Measurements from ENCODE around the gene KIF19.

KIF19 gene

GRCh38 chr17:74283371-74283673 lies 42.7 kb upstream of the KIF19 start:
- DNase-seq (no peak), ATAC-seq (ENCODE audit: insufficient read depth, low read depth) (no peak)
- Histone ChIP-seq H3K4me2 (ENCODE audit: insufficient read depth, low read length) (no peak overlapping the region), H3K36me3 (ENCODE audit: insufficient read depth, low read length) (no peaks in the 10 kb centered on the region), H3K79me2 (ENCODE audit: insufficient read depth, low read length) (no peaks in the 10 kb centered on the region), H4K20me1 (ENCODE audit: insufficient read depth, low read length) (no peaks in the 10 kb centered on the region), H3K27ac (ENCODE audit: low read length) (no peak overlapping the region), H3K27me3 (ENCODE audit: insufficient read depth, low read length, poor library complexity) (peaks cover 6% of the 10 kb centered on the region), H3K4me3 (ENCODE audit: low read depth in 1 of 2, low read length in 2 of 2) (no peak overlapping the region), H3K9ac (ENCODE audit: low read depth, low read length) (no peak overlapping the region), H3K9me3 (ENCODE audit: insufficient read depth, low read length, severe bottlenecking) (no peaks in the 10 kb centered on the region), H3K4me1 (ENCODE audit: insufficient read depth, low read length) (no peaks in the 10 kb centered on the region), H2AFZ (ENCODE audit: low read depth, low read length) (no peak overlapping the region)
- no peak for TF ChIP-seq CTCF (IDR thresholded peaks at IDR 0.05; ENCODE audit: borderline replicate concordance, extremely low read depth, low read length, poor library complexity, severe bottlenecking)
- TF ChIP-seq EZH2 (IDR thresholded peaks at IDR 0.05; ENCODE audit: borderline replicate concordance, low read depth, low read length, severe bottlenecking), result no peak

- Histone ChIP-seq H3K4me2 (ENCODE audit: insufficient read depth, low read length) (no peak overlapping the region), H3K36me3 (ENCODE audit: insufficient read depth, low read length) (no peaks in the 10 kb centered on the region), H3K27me3 (ENCODE audit: insufficient read depth, low read length, poor library complexity) (peaks cover 3% of the 10 kb centered on the region), H3K27ac (ENCODE audit: low read length) (no peak overlapping the region), H3K9ac (ENCODE audit: low read depth, low read length) (no peak overlapping the region), H3K4me3 (ENCODE audit: low read depth in 1 of 2, low read length in 2 of 2) (no peak overlapping the region), H3K4me1 (ENCODE audit: insufficient read depth, low read length) (no peaks in the 10 kb centered on the region), H4K20me1 (ENCODE audit: insufficient read depth, low read length) (no peaks in the 10 kb centered on the region), H3K79me2 (ENCODE audit: insufficient read depth, low read length) (no peaks in the 10 kb centered on the region), H2AFZ (ENCODE audit: low read depth, low read length) (no peak overlapping the region), H3K9me3 (ENCODE audit: insufficient read depth, low read length, severe bottlenecking) (no peaks in the 10 kb centered on the region)
- no peak for ATAC-seq (ENCODE audit: insufficient read depth, low read depth)
- TF ChIP-seq CTCF (IDR thresholded peaks at IDR 0.05; ENCODE audit: borderline replicate concordance, extremely low read depth, low read length, poor library complexity, severe bottlenecking) (no peak), EZH2 (IDR thresholded peaks at IDR 0.05; ENCODE audit: borderline replicate concordance, low read depth, low read length, severe bottlenecking) (no peak)
- no peak for DNase-seq
These were observed 38.9 kb upstream of the KIF19 start for GRCh38 chr17:74287031-74287602.

GRCh38 chr17:74288785-74289184 lies 37.2 kb upstream of the KIF19 start:
- TF ChIP-seq CTCF (IDR thresholded peaks at IDR 0.05; ENCODE audit: borderline replicate concordance, extremely low read depth, low read length, poor library complexity, severe bottlenecking), result no peak
- TF ChIP-seq EZH2 (IDR thresholded peaks at IDR 0.05; ENCODE audit: borderline replicate concordance, low read depth, low read length, severe bottlenecking), result no peak
- ATAC-seq (ENCODE audit: insufficient read depth, low read depth) (no peak), DNase-seq (no peak)
- Histone ChIP-seq H3K4me1 (ENCODE audit: insufficient read depth, low read length) (no peaks in the 10 kb centered on the region), H3K27ac (ENCODE audit: low read length) (no peak overlapping the region), H3K9ac (ENCODE audit: low read depth, low read length) (no peak overlapping the region), H3K79me2 (ENCODE audit: insufficient read depth, low read length) (no peaks in the 10 kb centered on the region), H3K27me3 (ENCODE audit: insufficient read depth, low read length, poor library complexity) (peaks cover 3% of the 10 kb centered on the region), H4K20me1 (ENCODE audit: insufficient read depth, low read length) (no peaks in the 10 kb centered on the region), H3K4me3 (ENCODE audit: low read depth in 1 of 2, low read length in 2 of 2) (no peak overlapping the region), H3K9me3 (ENCODE audit: insufficient read depth, low read length, severe bottlenecking) (no peaks in the 10 kb centered on the region), H3K4me2 (ENCODE audit: insufficient read depth, low read length) (no peak overlapping the region), H3K36me3 (ENCODE audit: insufficient read depth, low read length) (no peaks in the 10 kb centered on the region), H2AFZ (ENCODE audit: low read depth, low read length) (no peak overlapping the region)

GRCh38 chr17:74289688-74290087 lies 36.3 kb upstream of the KIF19 start:
- ATAC-seq (ENCODE audit: insufficient read depth, low read depth) (no peak), DNase-seq (no peak)
- Histone ChIP-seq H3K79me2 (ENCODE audit: insufficient read depth, low read length) (no peaks in the 10 kb centered on the region), H2AFZ (ENCODE audit: low read depth, low read length) (no peak overlapping the region), H3K27me3 (ENCODE audit: insufficient read depth, low read length, poor library complexity) (peaks cover 3% of the 10 kb centered on the region), H3K27ac (ENCODE audit: low read length) (no peak overlapping the region), H4K20me1 (ENCODE audit: insufficient read depth, low read length) (no peaks in the 10 kb centered on the region), H3K4me1 (ENCODE audit: insufficient read depth, low read length) (no peaks in the 10 kb centered on the region), H3K4me2 (ENCODE audit: insufficient read depth, low read length) (no peak overlapping the region), H3K9ac (ENCODE audit: low read depth, low read length) (no peak overlapping the region), H3K4me3 (ENCODE audit: low read depth in 1 of 2, low read length in 2 of 2) (no peak overlapping the region), H3K9me3 (ENCODE audit: insufficient read depth, low read length, severe bottlenecking) (no peaks in the 10 kb centered on the region), H3K36me3 (ENCODE audit: insufficient read depth, low read length) (no peaks in the 10 kb centered on the region)
- TF ChIP-seq CTCF (IDR thresholded peaks at IDR 0.05; ENCODE audit: borderline replicate concordance, extremely low read depth, low read length, poor library complexity, severe bottlenecking) (no peak), EZH2 (IDR thresholded peaks at IDR 0.05; ENCODE audit: borderline replicate concordance, low read depth, low read length, severe bottlenecking) (no peak)

Measured in DND-41 (cell line).